Memory B cell (primary cell): ENCODE measurements around the gene SNAI3.

Experiments used
- ATAC-seq: fragments of 150-1000 bp; cut with Tn5 transposase; 2 replicates; pipeline ENCODE4 v1.10.0; 2021; ENCODE audit warnings: low read depth, mild to moderate bottlenecking, moderate library complexity
- DNase-seq, 2 donors: peaks; one replicate each; pipeline ENCODE4 v3.0.0; 2022; ENCODE audit warnings: low spot score in 2 of 2
- H3K27ac Mint-ChIP-seq: one replicate; pipeline ENCODE4 v1.8.0; 2022; ENCODE audit warnings: mild to moderate bottlenecking, moderate library complexity, mixed read lengths
- H3K27me3 Mint-ChIP-seq: one replicate; pipeline ENCODE4 v1.8.0; 2022; ENCODE audit warnings: mixed read lengths
- H3K36me3 Mint-ChIP-seq: one replicate; pipeline ENCODE4 v1.8.0; 2022; ENCODE audit warnings: mild to moderate bottlenecking, mixed read lengths
- H3K4me1 Mint-ChIP-seq: one replicate; pipeline ENCODE4 v1.8.0; 2022; ENCODE audit warnings: mixed read lengths
- H3K4me3 Mint-ChIP-seq: one replicate; pipeline ENCODE4 v1.8.0; 2022; ENCODE audit warnings: mild to moderate bottlenecking, moderate library complexity, mixed read lengths
- H3K9me3 Mint-ChIP-seq: one replicate; pipeline ENCODE4 v1.8.0; 2022; ENCODE audit warnings: mixed read lengths

The SNAI3 gene

GRCh38 chr16:88703486-88704309, 17.4 kb upstream of the SNAI3 start:
- no peaks in the 10 kb centered on the region for H3K27me3 Mint-ChIP-seq
- DNase-seq (peak in 1 of 2 donors; percentile 39), ATAC-seq (no peak)
- H3K4me3 Mint-ChIP-seq: peak overlapping the region; percentile 79
- no peaks in the 10 kb centered on the region for H3K36me3 Mint-ChIP-seq
- H3K9me3 Mint-ChIP-seq: no peaks in the 10 kb centered on the region
- H3K4me1 Mint-ChIP-seq: peaks cover 52% of the 10 kb centered on the region
- H3K27ac Mint-ChIP-seq: peak overlapping the region; percentile 62

GRCh38 chr16:88702371-88703210, 16.3 kb upstream of the SNAI3 start:
- H3K36me3 Mint-ChIP-seq: peaks cover 1% of the 10 kb centered on the region
- no peak for ATAC-seq
- H3K4me3 Mint-ChIP-seq: peak overlapping the region; percentile 79
- H3K9me3 Mint-ChIP-seq: no peaks in the 10 kb centered on the region
- H3K4me1 Mint-ChIP-seq: peaks cover 55% of the 10 kb centered on the region
- DNase-seq: no peak
- peak overlapping the region; percentile 62 for H3K27ac Mint-ChIP-seq
- H3K27me3 Mint-ChIP-seq: no peaks in the 10 kb centered on the region

- no peaks in the 10 kb centered on the region for H3K27me3 Mint-ChIP-seq
- no peak for ATAC-seq
- H3K36me3 Mint-ChIP-seq: peaks cover 1% of the 10 kb centered on the region
- peak overlapping the region; percentile 79 for H3K4me3 Mint-ChIP-seq
- DNase-seq: no peak
- H3K9me3 Mint-ChIP-seq: no peaks in the 10 kb centered on the region
- H3K4me1 Mint-ChIP-seq: peaks cover 47% of the 10 kb centered on the region
- H3K27ac Mint-ChIP-seq: peak overlapping the region; percentile 62
Measured at GRCh38 chr16:88701581-88702370, 15.5 kb upstream of the SNAI3 start.

- Mint-ChIP-seq H3K4me1 (peaks cover 47% of the 10 kb centered on the region), H3K4me3 (peak overlapping the region; percentile 79), H3K9me3 (no peaks in the 10 kb centered on the region), H3K36me3 (peaks cover 1% of the 10 kb centered on the region), H3K27ac (peak overlapping the region; percentile 62), H3K27me3 (no peaks in the 10 kb centered on the region)
- ATAC-seq: peak; percentile 79
- peak; percentile 71 to 83 for DNase-seq
Measured at GRCh38 chr16:88700636-88701482, 14.6 kb upstream of the SNAI3 start.

- no peaks in the 10 kb centered on the region for H3K9me3 Mint-ChIP-seq
- ATAC-seq (no peak), DNase-seq (peak in 1 of 2 donors; percentile 26)
- H3K4me1 Mint-ChIP-seq: peaks cover 44% of the 10 kb centered on the region
- peak overlapping the region; percentile 79 for H3K4me3 Mint-ChIP-seq
- H3K36me3 Mint-ChIP-seq: peaks cover 1% of the 10 kb centered on the region
- H3K27me3 Mint-ChIP-seq: no peaks in the 10 kb centered on the region
- peak overlapping the region; percentile 62 for H3K27ac Mint-ChIP-seq
Measured at GRCh38 chr16:88700322-88700635, 14.0 kb upstream of the SNAI3 start.

GRCh38 chr16:88699180-88699579, 12.9 kb upstream of the SNAI3 start:
- ATAC-seq: no peak
- Mint-ChIP-seq H3K9me3 (no peaks in the 10 kb centered on the region), H3K4me3 (no peak overlapping the region), H3K4me1 (peaks cover 39% of the 10 kb centered on the region), H3K36me3 (peaks cover 1% of the 10 kb centered on the region), H3K27me3 (no peaks in the 10 kb centered on the region), H3K27ac (peak overlapping the region; percentile 82)
- DNase-seq: no peak

GRCh38 chr16:88698646-88699045, 12.3 kb upstream of the SNAI3 start:
- Mint-ChIP-seq H3K27ac (peak overlapping the region; percentile 82), H3K4me3 (peak overlapping the region; percentile 51), H3K36me3 (peaks cover 1% of the 10 kb centered on the region), H3K4me1 (peaks cover 35% of the 10 kb centered on the region), H3K27me3 (no peaks in the 10 kb centered on the region), H3K9me3 (no peaks in the 10 kb centered on the region)
- peak; percentile 33 for ATAC-seq
- DNase-seq: peak in 1 of 2 donors; percentile 39

- peak overlapping the region; percentile 51 for H3K4me3 Mint-ChIP-seq
- H3K9me3 Mint-ChIP-seq: no peaks in the 10 kb centered on the region
- H3K27me3 Mint-ChIP-seq: no peaks in the 10 kb centered on the region
- peaks cover 1% of the 10 kb centered on the region for H3K36me3 Mint-ChIP-seq
- no peak for ATAC-seq
- H3K4me1 Mint-ChIP-seq: peaks cover 32% of the 10 kb centered on the region
- H3K27ac Mint-ChIP-seq: peak overlapping the region; percentile 82
- DNase-seq: no peak
Measured at GRCh38 chr16:88697831-88698615, 11.7 kb upstream of the SNAI3 start.

GRCh38 chr16:88697116-88697830, 11.0 kb upstream of the SNAI3 start:
- no peak overlapping the region for H3K27ac Mint-ChIP-seq
- H3K36me3 Mint-ChIP-seq: peaks cover 1% of the 10 kb centered on the region
- H3K27me3 Mint-ChIP-seq: no peaks in the 10 kb centered on the region
- DNase-seq (no peak), ATAC-seq (no peak)
- H3K9me3 Mint-ChIP-seq: no peaks in the 10 kb centered on the region
- peaks cover 26% of the 10 kb centered on the region for H3K4me1 Mint-ChIP-seq
- no peak overlapping the region for H3K4me3 Mint-ChIP-seq

- Mint-ChIP-seq H3K36me3 (peaks cover 1% of the 10 kb centered on the region), H3K27ac (no peak overlapping the region), H3K4me1 (peaks cover 26% of the 10 kb centered on the region), H3K27me3 (no peaks in the 10 kb centered on the region), H3K4me3 (no peak overlapping the region), H3K9me3 (no peaks in the 10 kb centered on the region)
- no peak for ATAC-seq
- no peak for DNase-seq
Measured at GRCh38 chr16:88696441-88696840, 10.1 kb upstream of the SNAI3 start.

- DNase-seq (no peak), ATAC-seq (no peak)
- H3K9me3 Mint-ChIP-seq: no peaks in the 10 kb centered on the region
- H3K27me3 Mint-ChIP-seq: no peaks in the 10 kb centered on the region
- H3K36me3 Mint-ChIP-seq: peaks cover 1% of the 10 kb centered on the region
- peaks cover 22% of the 10 kb centered on the region for H3K4me1 Mint-ChIP-seq
- H3K27ac Mint-ChIP-seq: no peak overlapping the region
- no peak overlapping the region for H3K4me3 Mint-ChIP-seq
Measured at GRCh38 chr16:88695753-88696152, 9.4 kb upstream of the SNAI3 start.

- no peaks in the 10 kb centered on the region for H3K9me3 Mint-ChIP-seq
Measured at GRCh38 chr16:88695218-88695617, 8.9 kb upstream of the SNAI3 start.

More at GRCh38 chr16:88695218-88695617, 8.9 kb upstream of the SNAI3 start:
- no peak for ATAC-seq
- no peak overlapping the region for H3K4me3 Mint-ChIP-seq
- H3K27ac Mint-ChIP-seq: no peak overlapping the region
- no peak for DNase-seq
- H3K36me3 Mint-ChIP-seq: peaks cover 1% of the 10 kb centered on the region
- H3K27me3 Mint-ChIP-seq: no peaks in the 10 kb centered on the region
- peaks cover 25% of the 10 kb centered on the region for H3K4me1 Mint-ChIP-seq
